Vagina (tissue), 2 donors: ENCODE measurements around the gene NRXN2.

Source experiments
- CTCF ChIP-seq, 3 experiments: fragments of 450-650 bp in 2 of 3; fragments of 200-600 bp in 1 of 3; sonication (generic) in 1 of 3; IDR thresholded peaks; one replicate each; pipeline ENCODE4 v1.5.1; 2017 to 2019; ENCODE audit warnings: antibody characterized with exemption in 3 of 3, mild to moderate bottlenecking in 2 of 3, moderate library complexity in 2 of 3
- POLR2A ChIP-seq, 2 donors: fragments of 450-650 bp; IDR thresholded peaks; one replicate each; pipeline ENCODE4 v1.6.1; 2017; ENCODE audit warnings: antibody characterized with exemption in 2 of 2, mild to moderate bottlenecking in 2 of 2, moderate library complexity in 2 of 2

GRCh38 chr11:64571050-64571409 is 152.0 kb downstream of the NRXN2 start:
- TF ChIP-seq CTCF (IDR thresholded peaks at IDR 0.05) = no peak
- TF ChIP-seq POLR2A (IDR thresholded peaks at IDR 0.05) = no peak
